ENCODE results near the gene FMN1.

Gene FMN1

DNA sequence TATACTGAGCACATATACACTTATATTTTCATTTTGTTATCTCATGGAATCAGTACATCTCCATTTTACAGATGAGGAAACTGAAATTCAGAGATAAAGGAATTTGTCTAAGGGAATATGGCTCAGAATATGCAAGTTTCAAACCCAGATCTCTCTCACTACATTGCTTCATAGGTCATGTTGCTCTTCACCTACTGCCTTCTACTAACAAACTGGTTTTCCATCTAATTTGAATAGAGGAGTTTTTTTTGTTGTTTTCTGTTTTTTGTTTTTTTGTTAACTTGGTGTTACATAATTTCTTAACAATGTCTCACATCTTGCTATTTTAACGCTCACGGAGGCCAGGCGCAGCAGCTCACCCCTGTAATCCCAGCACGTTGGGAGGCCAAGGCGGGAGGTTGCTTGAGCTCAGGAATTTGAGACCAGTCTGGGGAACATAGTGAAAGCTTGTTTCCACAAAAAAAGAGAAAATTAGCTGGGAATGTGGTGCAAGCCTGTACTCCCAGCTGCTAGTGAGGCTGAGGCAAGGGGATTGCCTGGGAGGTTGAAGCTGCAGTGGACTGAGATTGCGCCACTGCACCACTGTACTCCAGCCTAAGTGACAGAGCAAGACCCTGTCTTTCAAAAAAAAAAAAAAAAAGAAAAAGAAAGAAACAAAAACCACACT is 37.0 kb downstream of the FMN1 start:
- no peak for DNase-seq (ENCODE audit: low read depth)

DNA sequence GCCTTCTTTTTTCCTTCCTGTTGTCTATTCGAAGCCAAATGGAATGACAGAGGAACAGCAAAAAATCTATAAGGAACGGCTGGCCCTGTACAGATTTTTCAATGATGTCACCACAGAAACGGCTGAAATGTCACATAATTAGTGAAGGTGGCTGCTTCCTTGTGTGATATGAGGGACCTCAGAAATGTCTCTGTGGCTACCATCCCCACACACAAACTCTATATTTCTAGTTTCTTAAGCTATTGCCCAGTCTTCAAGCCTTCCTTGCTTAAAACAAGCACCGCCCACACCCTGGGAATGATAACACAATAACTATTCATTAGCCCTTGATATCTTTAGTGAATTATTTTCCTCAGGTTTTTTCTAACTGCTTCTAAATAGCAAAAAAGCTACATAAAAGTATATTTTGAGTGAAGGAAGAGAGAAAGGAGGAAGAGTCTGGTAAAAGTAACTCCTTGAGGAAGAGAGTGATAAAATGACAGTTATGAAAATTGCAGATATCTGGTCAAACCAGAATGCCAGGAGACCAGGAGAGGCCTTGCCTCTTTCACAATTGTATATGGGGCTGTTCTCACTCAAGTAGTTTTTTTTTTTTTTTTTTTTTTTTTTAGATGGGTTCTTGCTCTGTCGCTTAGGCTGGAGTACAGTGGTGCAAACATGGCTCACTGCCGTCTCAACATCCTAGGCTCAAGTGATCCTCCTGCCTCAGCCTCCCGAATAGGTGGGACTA is 38.7 kb downstream of the FMN1 start:
- no peak for DNase-seq (ENCODE audit: low read depth)

DNA sequence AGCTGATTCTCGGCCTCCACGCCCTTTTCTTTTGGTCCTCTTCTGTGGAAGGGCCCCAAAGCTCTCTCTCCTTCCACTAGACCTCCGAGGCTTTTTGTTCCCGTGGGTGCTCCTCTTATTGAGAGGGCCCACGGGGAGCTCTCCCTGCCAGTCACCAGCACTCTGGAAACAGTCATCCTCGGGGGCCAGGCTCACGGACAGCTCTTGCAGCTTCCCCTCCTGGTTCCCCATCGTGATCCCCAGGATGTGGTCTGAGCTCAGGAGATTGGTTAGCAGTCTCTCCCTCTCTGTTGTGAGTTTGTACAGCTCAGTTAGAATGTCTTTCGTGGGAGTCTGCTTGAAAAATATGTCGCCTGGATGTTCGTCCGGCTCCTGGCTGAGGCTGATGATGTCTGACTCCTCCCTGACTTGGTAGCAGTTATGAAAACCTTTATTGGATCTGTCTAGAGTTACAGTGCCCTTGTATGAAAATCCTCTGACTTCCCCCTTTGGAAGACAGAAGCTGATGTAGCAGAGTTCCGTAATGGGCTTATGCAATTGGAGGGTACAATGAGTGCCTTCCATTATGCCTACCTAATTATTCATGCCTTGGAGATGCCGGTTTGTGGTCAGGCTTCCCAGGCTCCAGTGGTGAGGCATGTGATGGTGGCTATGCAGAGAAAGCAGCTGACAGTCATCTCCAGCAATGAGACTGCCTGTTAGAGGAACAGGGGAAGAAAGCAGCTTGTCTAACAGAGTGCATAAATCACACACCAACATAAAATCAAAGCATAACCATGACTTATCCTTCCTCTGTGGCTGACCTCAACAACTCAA is 40.0 kb downstream of the FMN1 start:
- no peak for DNase-seq (ENCODE audit: low read depth)

DNA sequence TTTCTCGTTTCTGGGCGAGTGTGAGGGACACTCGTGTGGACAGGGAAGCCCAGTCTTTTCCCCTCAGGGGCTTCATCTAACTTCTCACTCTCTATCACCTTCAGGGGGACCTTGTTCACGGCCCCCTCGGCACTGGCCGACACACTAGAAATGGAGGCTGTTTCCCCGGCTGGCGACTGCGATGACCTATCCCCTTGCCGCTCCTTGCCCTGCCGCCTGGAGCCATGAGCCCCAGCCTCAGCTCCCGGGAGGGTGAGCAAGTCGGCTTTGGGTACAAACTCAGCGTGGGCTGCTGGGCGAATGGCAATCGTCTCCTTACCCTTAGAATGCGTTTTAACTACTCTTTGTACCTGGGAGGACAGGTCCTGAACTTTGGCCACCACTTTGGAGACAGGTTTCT is 41.0 kb downstream of the FMN1 start:
- no peak for DNase-seq (ENCODE audit: low read depth)

DNA sequence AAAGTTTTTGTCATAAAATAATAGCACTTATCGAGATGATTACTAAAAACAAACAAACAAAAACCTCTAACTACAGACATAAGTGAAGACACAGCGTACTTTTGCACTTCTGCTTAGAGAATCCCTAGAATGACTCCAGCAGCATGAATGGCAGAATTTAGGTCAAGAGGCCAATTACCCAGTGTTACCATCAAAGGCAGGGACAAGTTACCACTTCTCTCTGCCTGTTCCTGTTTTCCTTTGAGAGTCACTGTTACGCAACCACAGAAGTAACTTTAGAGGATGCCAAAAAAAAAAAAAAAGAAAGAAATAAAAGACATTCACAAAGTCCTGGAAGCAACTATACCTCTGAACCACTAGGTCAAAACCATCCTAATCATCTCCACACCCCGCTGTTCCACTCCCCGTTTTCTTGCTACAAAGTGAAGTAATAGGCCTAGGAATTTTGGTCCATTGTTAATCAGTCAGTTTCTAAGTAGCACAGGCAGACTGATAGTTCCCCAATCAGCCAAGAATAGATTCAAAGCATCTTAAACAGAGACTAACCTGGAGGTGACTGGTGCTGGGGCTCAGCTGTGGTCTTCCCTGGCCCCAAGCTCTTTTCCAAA is 41.9 kb downstream of the FMN1 start:
- DNase-seq (ENCODE audit: low read depth): no peak

DNA sequence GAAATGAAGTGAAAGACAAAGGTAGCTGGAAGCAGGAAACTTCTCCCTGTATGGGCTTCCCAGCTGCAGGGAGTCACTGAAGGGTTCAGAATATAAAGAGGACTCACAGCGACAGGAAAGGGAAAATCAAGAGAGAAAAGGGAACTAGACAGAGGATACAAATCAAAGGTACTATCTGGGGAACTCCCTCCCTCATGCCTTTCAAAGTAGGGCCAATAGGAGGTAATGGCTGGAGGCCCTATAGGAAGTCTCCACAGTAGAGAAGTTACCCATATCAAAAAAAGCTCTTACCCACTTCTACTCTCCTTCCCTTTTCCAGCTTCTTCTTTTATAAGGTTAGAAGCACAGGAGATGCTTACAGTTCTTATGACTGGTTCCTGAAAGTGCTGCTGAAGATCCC is 43.5 kb downstream of the FMN1 start:
- no peak for DNase-seq (ENCODE audit: low read depth)

DNA sequence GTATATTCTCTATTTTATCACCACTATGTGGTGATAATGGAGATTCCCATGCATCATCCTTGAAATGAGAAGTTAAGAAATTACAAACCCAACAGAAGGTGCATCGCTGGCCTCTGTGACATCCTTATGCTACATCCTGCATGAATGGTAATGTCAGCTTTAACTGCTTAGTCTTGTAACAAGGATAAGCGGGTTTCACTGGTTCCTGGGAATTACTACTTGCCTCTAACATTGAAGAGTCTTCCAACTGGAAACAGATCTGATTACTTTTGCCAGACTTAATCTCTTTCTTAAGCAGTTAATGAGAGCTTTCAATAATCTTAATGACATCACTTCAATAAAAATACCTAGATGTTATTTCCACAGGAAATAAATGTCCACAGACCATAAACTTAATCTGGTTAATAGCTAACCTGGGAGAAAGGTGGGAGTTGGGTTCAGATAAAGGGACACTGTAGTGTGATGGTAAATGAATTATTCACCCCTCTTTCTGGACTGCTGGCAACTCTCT is 44.0 kb downstream of the FMN1 start:
- DNase-seq (ENCODE audit: low read depth): no peak

DNA sequence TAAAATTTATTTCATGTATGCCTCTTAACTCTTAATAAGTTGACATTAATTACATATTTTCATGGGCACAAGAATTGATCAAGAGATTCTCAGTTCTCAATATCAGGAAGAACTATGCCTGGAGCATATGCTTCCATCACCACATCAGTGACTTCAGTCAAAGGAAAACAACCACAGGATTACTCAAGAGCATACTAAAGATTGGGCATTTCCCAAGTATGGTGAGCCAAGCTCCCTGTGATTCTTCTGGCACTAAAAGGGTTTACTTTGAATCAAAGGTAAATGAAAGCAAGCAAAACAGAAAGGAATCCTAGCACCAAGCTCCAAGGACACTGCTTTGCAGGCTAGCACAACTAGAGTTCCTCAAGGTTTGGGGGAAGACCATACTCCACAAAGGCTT is 44.6 kb downstream of the FMN1 start:
- DNase-seq (ENCODE audit: low read depth): no peak

DNA sequence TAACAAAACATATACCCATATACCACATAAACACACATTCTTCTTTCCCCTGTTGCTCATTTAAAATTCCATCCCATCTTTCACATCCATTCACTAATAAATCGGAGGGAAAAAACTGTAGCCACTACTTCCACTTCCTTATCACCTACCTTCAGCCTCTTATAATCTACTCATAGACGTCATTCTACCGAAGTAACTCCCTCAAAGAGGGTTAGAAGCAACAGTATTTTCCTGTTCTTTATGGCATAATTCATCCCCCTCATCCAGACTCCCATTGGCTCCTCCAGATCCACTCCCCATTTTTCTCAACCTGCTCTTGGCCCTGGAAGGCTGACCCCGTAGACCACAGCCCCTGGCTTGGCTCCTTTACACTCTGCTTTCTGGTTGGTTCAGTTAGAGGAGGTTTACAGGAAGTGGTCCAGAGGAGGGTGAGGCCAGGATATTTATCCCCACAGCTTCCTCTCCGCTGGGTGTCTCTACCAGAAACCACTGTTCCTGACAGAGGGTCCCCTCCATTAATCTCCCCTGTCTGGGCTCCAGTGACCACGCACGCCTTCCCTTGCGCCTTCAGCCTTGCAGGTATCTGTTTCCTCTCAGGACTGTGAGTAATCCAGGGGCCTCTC is 46.3 kb downstream of the FMN1 start:
- DNase-seq (ENCODE audit: low read depth): no peak

DNA sequence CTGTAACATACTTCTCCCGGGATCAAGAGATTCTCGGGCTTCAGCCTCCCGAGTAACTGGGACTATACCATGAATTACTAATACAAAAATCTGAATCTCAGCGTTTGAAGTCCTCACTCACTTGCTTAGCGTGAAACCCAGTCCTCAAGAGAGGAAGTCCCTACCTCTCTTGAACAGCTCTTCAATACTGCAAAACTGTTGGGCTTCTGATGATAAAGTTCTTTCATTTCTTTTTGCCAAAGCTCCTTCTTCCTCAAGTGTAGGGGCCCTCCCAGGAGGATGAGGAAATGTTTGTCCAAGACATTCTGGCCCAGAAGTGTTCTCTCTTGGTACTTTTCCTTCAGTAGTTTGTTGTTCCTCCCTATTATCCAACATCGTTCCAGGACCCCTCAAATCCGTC is 48.5 kb downstream of the FMN1 start:
- DNase-seq (ENCODE audit: low read depth): no peak

DNA sequence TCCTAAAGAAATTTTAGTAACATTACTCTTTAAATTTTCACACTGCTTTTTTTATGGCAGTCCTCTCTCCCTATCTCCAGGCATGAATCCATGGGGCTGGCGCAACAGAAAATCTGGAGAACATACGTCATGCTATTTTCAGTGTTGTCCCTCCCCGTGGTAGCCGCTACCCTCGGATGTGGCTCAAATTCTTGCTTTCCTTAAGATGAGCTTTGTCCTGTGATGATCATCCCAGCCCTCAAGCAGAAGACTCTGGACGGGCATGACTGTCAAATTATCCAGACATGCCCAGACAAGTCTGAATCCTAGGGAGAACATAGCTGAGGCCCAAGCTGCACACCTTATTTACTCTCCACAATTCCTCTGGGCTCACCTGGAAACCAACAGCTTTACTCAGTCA is 49.1 kb downstream of the FMN1 start:
- no peak for DNase-seq (ENCODE audit: low read depth)

DNA sequence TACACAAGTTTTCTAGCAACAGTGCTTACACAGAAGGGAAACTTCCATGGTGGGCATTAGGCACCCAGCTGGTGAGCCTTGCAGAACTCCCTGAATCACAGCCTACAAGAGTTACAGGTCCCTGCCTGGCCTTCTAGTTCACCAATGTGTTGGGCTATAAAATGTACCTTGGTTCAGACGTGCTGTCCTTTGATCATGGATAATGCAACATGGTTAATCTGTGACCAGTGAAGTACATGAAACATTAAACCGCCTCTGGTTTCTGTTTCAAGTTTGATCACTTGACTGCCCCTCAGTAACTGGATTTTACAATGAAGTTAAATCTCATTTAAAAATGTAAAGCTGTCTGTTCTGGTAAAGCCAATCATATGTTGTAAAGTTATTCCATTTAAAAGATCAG is 51.8 kb downstream of the FMN1 start:
- no peak for DNase-seq (ENCODE audit: low read depth)

DNA sequence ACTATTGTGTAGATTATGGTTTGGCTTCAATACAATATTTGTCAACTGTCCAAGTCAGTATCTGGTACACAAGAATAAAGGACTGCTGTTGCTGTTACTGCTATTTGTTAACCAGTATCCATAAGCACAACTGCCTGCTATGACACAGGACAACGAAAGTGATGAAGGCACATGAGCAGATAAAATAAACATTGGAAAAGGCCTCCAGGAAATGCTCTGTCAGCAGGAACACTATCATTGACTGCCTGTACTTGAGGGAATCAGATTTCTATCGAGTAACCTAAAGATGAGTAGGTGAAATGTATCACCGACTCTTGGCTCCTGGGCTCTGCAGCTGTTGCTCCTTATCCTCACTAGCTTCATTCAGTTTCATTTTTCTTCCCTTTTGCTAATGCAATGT is 56.5 kb downstream of the FMN1 start:
- DNase-seq (ENCODE audit: low read depth): no peak

DNA sequence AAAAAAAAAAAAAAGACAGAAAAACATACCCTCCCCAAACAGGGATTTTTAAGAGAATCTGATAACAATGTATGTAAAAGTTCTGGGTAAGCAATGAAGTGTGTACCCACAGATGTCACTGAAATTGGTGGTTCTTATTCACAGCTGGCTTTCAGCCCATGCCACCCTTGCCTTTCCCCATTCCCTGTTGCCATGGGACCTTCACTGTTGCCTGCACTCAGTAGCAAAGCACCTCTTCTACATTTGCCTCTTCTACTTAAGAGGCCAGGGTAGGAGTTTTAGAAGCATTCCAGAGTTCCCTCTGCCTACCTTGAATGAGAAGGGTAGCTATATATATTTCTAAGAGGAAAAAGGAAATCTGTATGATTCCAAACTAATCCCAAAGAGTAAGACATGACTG is 57.4 kb downstream of the FMN1 start:
- DNase-seq (ENCODE audit: low read depth): no peak

DNA sequence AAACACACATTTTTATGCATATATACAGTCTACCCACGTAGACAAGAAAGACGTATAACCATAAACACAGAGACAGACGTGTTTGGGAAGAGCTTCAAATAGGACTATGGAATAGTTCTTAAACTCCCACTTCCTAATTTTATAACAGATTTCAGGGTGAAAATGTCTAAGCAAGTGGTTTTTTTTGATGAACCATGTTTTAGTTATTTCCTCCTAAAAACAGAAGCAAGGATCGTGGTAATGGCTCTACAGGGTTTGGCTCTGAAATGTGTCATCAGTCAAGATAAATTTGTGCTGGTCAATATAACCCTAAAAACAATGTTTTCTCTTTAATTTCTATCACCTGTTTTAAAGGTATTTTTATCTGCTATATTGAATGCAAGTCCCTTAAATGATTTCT is 58.2 kb downstream of the FMN1 start:
- DNase-seq (ENCODE audit: low read depth): no peak

DNA sequence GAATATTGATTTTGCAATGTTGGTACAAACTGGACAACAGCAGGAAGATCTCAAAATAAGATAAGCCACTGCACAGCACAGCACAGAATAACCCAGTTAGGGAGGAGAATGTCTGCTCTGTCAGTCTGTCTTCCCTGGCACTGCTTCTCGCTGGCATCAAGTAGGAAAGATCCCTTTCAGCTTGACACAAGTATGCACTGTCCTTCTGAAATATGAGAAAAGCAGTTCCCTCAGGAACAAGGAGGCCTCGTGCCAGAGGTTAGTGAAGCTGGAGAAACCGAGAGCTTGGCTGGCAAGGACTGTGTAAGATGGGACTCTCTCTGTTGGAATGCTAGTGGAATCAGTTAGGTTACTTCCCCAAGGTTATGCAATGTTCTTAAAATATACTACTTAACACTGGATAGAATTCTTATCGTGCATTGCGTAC is 59.1 kb downstream of the FMN1 start:
- DNase-seq (ENCODE audit: low read depth): no peak

DNA sequence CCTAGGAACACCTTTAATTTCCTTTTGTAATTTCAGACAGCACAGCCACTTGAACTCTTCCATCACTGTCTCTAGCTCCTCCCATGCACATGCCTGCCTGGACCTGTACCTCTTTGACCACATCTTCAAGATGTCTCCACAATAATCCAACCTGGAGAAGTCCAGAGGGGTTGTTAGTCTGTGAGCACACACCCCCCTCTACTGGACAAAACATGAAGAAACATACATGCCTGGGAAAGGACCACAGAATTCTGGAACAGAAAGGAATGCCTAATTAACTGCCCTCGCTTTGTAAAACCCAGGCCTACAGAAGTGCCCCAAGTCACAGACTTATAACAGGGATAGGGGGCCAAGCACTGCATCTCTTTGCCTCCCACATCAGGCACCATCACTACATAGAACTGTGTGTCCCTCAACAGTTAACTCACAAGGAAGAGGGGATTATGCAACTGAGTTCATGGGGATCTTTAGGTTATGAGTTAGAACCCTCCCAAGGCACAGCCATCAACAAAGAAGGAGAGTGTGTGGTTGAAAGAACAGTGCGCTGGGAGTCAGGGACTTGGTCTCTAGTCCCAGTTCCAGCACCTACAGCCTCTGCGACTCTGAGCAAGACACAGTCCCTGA is 61.7 kb downstream of the FMN1 start:
- DNase-seq (ENCODE audit: low read depth): no peak

DNA sequence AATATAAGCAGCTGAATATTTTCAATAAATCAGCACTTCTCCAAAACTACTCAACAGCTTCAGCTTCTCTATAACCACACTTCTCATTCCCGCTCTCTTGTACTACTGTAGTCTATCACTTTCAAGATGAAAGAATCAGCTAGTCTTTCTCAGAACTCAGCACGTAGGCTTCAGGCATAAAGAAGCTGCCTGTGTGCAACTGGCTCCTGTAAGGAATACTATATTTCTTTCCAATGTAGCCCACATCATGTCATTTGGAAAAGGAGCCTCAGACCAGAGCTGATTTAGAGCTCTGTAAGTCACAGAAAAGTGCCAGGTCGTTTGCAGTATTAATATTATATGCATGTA is 62.3 kb downstream of the FMN1 start:
- no peak for DNase-seq (ENCODE audit: low read depth)

DNA sequence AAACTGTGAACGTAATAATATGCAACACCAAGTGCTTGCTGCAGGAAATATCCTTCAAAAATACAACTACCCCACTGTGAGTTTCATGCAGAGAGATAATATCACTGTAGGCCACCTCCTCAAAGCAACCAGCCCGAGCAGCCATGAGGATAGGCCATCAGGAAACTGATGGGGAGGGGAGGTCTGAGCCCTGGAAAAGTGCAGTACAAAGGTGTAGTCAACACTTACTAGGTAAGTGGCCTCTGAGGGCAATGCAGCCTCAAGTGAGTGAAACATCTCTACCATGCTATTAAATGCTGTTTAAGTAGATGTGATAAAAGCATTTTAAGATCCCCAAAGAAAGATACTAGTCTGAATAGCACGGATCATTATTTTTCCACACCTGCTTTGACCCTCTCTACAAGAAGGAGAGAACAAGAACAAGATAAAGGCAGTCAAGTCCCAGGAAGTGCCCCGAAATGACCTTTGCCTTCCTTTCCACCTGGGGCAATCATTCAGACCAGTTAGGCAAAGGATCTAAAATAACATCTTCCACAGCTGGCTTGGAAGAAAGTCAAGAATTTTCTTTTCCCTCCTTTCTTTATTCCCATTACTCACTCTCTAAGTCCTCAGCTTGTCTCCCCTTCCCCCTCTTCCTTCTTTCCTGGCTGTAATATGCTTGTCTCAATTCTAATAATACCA is 62.8 kb downstream of the FMN1 start:
- no peak for DNase-seq (ENCODE audit: low read depth)

DNA sequence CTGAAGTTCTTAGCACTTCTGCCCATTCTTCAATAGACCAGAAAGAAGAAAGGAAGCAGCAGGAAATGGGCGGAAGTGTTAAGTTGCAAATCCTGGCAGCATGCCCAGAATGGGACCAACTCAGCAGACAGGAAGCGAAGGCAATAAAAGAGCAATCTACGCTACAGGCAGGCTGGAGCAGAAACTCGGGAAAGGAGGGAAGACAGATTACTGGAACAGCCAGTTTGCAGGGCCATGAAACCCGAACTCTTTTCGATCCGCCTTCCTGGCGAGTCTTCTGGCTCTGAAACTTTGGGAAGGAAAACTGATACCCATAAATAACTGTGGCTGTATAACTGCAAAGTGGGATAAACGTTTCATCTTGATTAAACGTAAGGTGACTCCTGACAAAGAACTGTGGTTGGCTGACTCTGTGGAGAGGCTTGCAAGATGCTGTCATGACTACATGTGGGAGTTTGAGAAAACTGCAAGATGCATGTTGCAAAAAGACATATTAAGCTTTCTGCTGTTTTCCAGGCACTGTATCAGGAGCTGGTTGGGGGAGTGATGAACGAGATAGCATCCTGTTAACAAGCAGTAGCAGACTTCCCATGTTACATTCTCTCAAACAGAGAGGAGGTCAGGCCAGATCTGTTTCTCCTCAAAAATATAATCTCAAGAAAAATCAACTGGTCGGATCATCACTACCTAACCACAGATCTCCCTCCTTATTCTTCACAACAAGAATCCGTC is 67.8 kb downstream of the FMN1 start:
- DNase-seq (ENCODE audit: low read depth): no peak

Data from T-helper 22 cell (primary cell).